ENCODE measurements around the gene ZNF771. TPM values are rescaled to one million over a fixed set of nuclear protein-coding genes. Genes with fewer than 3 reads are reported as not detected.
A peak's percentile ranks its signal among the peaks of the same experiment; 100 is the strongest.

Gene ZNF771
- total and polyA plus RNA-seq, 9 of the 15 experiments (the other 6 are each of a cell fraction or from before 2014, with no cell fraction given) = 1.5 to 12.6 (median 4.4) TPM

GRCh38 chr16:30429678-30430427 lies 22.4 kb downstream of the ZNF771 start, which contains the start of gene DCTPP1 (continued):
- TF ChIP-seq TCF7L2 (IDR thresholded peaks at IDR 0.05; ENCODE audit: low read depth, low read length) = 0 out of 2 replicates have a peak, but pooled peaks have one; percentile 22
- TF ChIP-seq RREB1 (CRISPR knock-in tag; IDR thresholded peaks at IDR 0.05) = no peak
- 0 out of 2 replicates have a peak, but pooled peaks have one; percentile 2 for TF ChIP-seq TOE1 (IDR thresholded peaks at IDR 0.05; ENCODE audit: borderline replicate concordance)
- no peak for TF ChIP-seq TOE1 (CRISPR knock-in tag; IDR thresholded peaks at IDR 0.05; ENCODE audit: borderline replicate concordance, low read depth)
- no peak for TF ChIP-seq TAF15 (IDR thresholded peaks at IDR 0.05; ENCODE audit: low read depth, low read length)
- TF ChIP-seq SRSF3 (IDR thresholded peaks at IDR 0.05; ENCODE audit: insufficient read depth, low read length) = no peak
- peak; percentile 37 for TF ChIP-seq POLR2B (IDR thresholded peaks at IDR 0.05; ENCODE audit: low read depth, partially characterized antibody)
- TF ChIP-seq POLR2G (IDR thresholded peaks at IDR 0.05; ENCODE audit: low read depth, low read length) = peak; percentile 84
- TF ChIP-seq ZBTB1 (CRISPR knock-in tag; IDR thresholded peaks at IDR 0.05; ENCODE audit: borderline replicate concordance, low read depth) = peak; percentile 76; the same call in 1 of the 2 replicates
- no peak for TF ChIP-seq MEIS2 (IDR thresholded peaks at IDR 0.05; ENCODE audit: partially characterized antibody)
- no peak for TF ChIP-seq ZSCAN29 (IDR thresholded peaks at IDR 0.05)
- no peak for TF ChIP-seq ELF4 (CRISPR knock-in tag; IDR thresholded peaks at IDR 0.05)
- no peak for TF ChIP-seq CSDE1 (IDR thresholded peaks at IDR 0.05)
- TF ChIP-seq ZBTB26 (CRISPR knock-in tag; IDR thresholded peaks at IDR 0.05) = 0 out of 2 replicates have a peak, but pooled peaks have one; percentile 5
- TF ChIP-seq MTF1 (CRISPR knock-in tag; IDR thresholded peaks at IDR 0.05; ENCODE audit: borderline replicate concordance) = no peak
- TF ChIP-seq CHD4 (IDR thresholded peaks at IDR 0.05; ENCODE audit: insufficient read depth, insufficient replicate concordance, low read depth, low read length, poor library complexity, severe bottlenecking) = no peak
- no peak for TF ChIP-seq MEF2A (IDR thresholded peaks at IDR 0.05; ENCODE audit: control insufficient read depth, low read depth, low read length)
- no peak for TF ChIP-seq BRCA1 (IDR thresholded peaks at IDR 0.05)
- no peak for TF ChIP-seq BRCA1 (CRISPR knock-in tag; IDR thresholded peaks at IDR 0.05)
- peak; percentile 4 for TF ChIP-seq RBM25 (IDR thresholded peaks at IDR 0.05; ENCODE audit: low read depth, low read length, severe bottlenecking)
- TF ChIP-seq TCF7 (IDR thresholded peaks at IDR 0.05; ENCODE audit: borderline replicate concordance) = no peak
- no peak for TF ChIP-seq ZNF274 (IDR thresholded peaks at IDR 0.05; ENCODE audit: borderline replicate concordance, low read depth, low read length)

Measured in K562 (cell line).